ENCODE data around the gene WNT9B. TPM values are rescaled to one million over a fixed set of nuclear protein-coding genes. Genes with fewer than 3 reads are reported as not detected.

Gene WNT9B
- total RNA-seq, 2 donors from 2014 or later: 0.85 to 1.5 TPM

DNA sequence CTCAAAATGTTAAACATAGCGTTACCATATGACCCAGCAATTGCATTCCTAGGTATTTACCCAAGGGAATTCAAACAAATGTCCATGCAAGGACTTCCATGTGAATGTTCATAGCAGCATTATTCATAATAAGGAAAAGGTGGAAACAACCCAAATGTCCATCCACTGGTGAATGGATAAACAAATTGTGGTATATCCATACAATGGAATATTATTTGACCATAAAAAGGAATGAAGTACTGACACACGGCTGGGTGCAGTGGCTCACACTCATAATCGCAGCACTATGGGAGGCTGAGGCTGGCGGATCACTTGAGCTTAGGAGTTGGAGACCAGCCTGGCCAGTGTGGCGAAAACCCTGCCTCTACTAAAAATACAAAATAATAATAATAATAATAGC is 47.5 kb downstream of the WNT9B start:
- Histone ChIP-seq H3K27me3 (replicated peaks; ENCODE audit: insufficient read depth) (no peaks in the 10 kb centered on the region), H3K9me3 (no peaks in the 10 kb centered on the region), H3K27ac (no peak overlapping the region), H3K4me1 (replicated peaks) (no peaks in the 10 kb centered on the region), H3K36me3 (no peaks in the 10 kb centered on the region), H3K4me3 (no peak overlapping the region)
- DNase-seq (ENCODE audit: low spot score): no peak
- TF ChIP-seq, protein P1, sequence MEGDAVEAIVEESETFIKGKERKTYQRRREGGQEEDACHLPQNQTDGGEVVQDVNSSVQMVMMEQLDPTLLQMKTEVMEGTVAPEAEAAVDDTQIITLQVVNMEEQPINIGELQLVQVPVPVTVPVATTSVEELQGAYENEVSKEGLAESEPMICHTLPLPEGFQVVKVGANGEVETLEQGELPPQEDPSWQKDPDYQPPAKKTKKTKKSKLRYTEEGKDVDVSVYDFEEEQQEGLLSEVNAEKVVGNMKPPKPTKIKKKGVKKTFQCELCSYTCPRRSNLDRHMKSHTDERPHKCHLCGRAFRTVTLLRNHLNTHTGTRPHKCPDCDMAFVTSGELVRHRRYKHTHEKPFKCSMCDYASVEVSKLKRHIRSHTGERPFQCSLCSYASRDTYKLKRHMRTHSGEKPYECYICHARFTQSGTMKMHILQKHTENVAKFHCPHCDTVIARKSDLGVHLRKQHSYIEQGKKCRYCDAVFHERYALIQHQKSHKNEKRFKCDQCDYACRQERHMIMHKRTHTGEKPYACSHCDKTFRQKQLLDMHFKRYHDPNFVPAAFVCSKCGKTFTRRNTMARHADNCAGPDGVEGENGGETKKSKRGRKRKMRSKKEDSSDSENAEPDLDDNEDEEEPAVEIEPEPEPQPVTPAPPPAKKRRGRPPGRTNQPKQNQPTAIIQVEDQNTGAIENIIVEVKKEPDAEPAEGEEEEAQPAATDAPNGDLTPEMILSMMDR (IDR thresholded peaks at IDR 0.05): no peak
- TF ChIP-seq POLR2A (IDR thresholded peaks at IDR 0.05): no peak
- TF ChIP-seq POLR2AphosphoS5 (IDR thresholded peaks at IDR 0.05): no peak
- 97% methylated on average over 5 of the region's 5 CpGs for WGBS
- intact Hi-C loops (cut with DNase I): no loop called here

DNA sequence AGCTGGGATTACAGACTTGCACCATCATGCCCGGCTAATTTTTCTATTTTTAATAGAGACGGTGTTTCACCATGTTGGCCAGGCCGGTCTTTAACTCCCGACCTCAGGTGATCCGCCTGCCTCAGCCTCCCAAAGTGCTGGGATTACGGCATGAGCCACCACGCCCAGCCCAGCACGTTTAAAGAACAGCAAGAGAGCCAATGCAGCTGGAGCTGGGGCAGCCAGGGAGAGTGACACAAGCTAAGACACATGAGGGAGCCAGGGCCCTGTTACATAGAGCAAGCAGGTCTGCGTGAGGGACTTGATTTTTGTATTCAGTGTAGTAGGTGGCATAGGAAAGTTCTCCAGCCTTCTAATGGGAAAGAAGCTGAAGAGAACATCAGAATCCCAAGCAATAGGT is 49.9 kb downstream of the WNT9B start:
- Histone ChIP-seq H3K9me3 (no peaks in the 10 kb centered on the region), H3K27ac (no peak overlapping the region), H3K4me3 (no peak overlapping the region), H3K4me1 (replicated peaks) (no peaks in the 10 kb centered on the region), H3K27me3 (replicated peaks; ENCODE audit: insufficient read depth) (no peaks in the 10 kb centered on the region), H3K36me3 (no peaks in the 10 kb centered on the region)
- no peak for DNase-seq (ENCODE audit: low spot score)
- WGBS: 62% methylated on average over 9 of the region's 9 CpGs
- intact Hi-C loops (cut with DNase I): no loop called here
- TF ChIP-seq, protein P1 (IDR thresholded peaks at IDR 0.05): no peak
- TF ChIP-seq POLR2A (IDR thresholded peaks at IDR 0.05): no peak
- no peak for TF ChIP-seq POLR2AphosphoS5 (IDR thresholded peaks at IDR 0.05)

DNA sequence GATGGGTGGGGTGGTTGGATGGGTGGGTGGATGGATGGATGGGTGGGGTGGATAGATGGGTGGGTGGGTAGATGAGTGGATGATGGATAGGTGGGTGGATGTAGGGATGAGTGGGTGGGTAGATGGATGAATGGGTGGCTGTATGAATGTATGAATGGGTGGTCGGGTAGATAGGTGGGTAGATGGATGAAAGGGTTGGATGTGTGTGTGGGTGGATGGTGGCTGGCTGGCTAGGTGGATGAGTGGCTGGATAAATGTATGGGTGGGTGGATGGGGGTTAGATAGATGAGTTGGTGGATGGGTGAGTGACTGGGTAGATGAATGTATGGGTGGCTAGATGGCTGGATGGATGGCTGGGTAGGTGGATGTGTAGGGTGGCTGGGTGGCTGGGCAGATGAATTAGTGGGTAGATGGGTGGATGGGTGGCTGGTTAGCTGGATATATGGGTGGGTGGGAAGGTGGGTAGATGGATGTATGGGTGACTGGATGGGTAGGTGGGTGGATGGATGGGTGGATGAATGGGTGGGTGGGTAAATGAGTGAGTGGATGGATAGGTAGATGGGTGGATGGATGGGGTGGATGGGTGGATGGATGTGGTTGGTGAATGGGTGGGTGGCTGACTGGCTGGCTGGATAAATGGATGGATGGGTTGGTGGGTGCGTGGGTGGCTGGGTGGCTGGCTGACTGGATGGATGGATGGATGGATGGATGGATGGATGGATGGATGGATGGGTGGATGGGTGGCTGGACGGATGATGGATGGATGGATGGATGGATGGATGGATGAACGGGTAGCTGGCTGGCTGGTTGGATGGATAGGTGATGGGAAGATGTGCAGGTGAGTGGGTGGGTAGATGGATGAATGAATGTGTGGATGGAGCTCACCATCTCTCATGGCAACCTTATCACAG is 52.6 kb downstream of the WNT9B start:
- Histone ChIP-seq H3K27me3 (replicated peaks; ENCODE audit: insufficient read depth) (no peaks in the 10 kb centered on the region), H3K36me3 (no peaks in the 10 kb centered on the region), H3K27ac (no peak overlapping the region), H3K9me3 (no peaks in the 10 kb centered on the region), H3K4me1 (replicated peaks) (no peaks in the 10 kb centered on the region), H3K4me3 (no peak overlapping the region)
- DNase-seq (ENCODE audit: low spot score): no peak
- intact Hi-C loops (cut with DNase I): no loop called here
- WGBS: 92% methylated on average over 4 of the region's 4 CpGs
- TF ChIP-seq POLR2AphosphoS5 (IDR thresholded peaks at IDR 0.05) (no peak), POLR2A (IDR thresholded peaks at IDR 0.05) (no peak)
- TF ChIP-seq, protein P1 (IDR thresholded peaks at IDR 0.05): no peak

DNA sequence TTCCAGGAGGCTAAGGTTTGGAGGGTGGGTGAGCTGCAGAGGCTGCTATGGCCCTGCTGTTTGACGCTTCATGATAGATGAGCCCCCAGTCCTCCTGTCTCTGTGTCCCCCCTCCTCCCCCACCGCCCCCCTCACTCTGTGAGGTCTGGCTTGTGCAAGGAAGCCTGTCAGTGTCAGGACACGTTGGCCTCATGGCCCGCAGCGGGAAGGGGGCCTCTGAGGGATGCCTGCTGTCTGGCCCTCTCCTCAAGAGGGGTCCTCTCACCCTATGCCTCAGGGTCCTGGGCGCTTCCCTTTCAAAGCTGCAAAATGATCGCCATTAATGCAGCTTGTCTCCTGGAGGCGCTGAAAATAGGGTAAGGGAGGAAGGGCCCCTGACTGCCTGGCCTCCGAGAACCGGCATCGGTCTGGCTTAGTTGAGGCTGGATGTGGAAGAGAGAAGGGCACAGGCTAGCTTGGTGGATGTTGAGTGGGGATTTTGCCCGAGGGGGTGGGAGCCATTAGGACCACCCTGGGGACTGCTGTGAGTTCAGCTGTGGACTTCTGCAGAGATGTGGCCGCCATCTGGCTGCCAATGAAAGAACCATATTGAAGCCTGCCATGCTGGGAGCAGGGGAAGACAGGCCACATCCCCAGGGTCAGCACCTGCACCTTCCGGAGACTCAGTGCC is 56.8 kb downstream of the WNT9B start:
- no peak for DNase-seq (ENCODE audit: low spot score)
- TF ChIP-seq, protein P1 (IDR thresholded peaks at IDR 0.05): no peak
- TF ChIP-seq POLR2AphosphoS5 (IDR thresholded peaks at IDR 0.05) (no peak), POLR2A (IDR thresholded peaks at IDR 0.05) (no peak)
- Histone ChIP-seq H3K36me3 (no peaks in the 10 kb centered on the region), H3K9me3 (no peaks in the 10 kb centered on the region), H3K4me3 (no peak overlapping the region), H3K27me3 (replicated peaks; ENCODE audit: insufficient read depth) (peaks cover 2% of the 10 kb centered on the region), H3K27ac (no peak overlapping the region), H3K4me1 (replicated peaks) (no peaks in the 10 kb centered on the region)
- 59% methylated on average over 14 of the region's 14 CpGs for WGBS
- intact Hi-C loops (cut with DNase I): no loop called here

Measured in prostate gland (tissue), 2 donors.